Gastroesophageal sphincter (tissue), 4 donors: Measurements from ENCODE around the gene CCL27. TPM values are rescaled to one million over a fixed set of nuclear protein-coding genes. Genes with fewer than 3 reads are reported as not detected.

ENCODE experiments used
- ATAC-seq: fragments of 150-250 bp; one replicate; pipeline ENCODE4 v1.9.1; 2016; ENCODE audit warnings: mild to moderate bottlenecking, moderate library complexity
- H3K27ac ChIP-seq, 4 donors: fragments of 200-600 bp; sonication (generic) in 3 of 4; 1 replicate in 3 of 4; 2 replicates in 1 of 4; pipeline ENCODE4 v1.5.1; 2016 to 2019
- H3K27me3 ChIP-seq: fragments of 200-600 bp; sonication (generic); one replicate; pipeline ENCODE4 v1.5.1; 2019
- H3K36me3 ChIP-seq, 2 donors: fragments of 200-600 bp; sonication (generic); one replicate each; pipeline ENCODE4 v1.5.1; 2019; ENCODE audit warnings: control low read depth in 1 of 2
- H3K4me1 ChIP-seq, 3 donors: fragments of 200-600 bp; sonication (generic); 1 replicate in 2 of 3; 2 replicates in 1 of 3; pipeline ENCODE4 v1.5.1; 2016 to 2019; ENCODE audit warnings: control low read depth in 2 of 3
- H3K4me3 ChIP-seq, 2 donors: fragments of 200-600 bp; sonication (generic); one replicate each; pipeline ENCODE4 v1.5.1; 2019; ENCODE audit warnings: mild to moderate bottlenecking in 1 of 2, moderate library complexity in 1 of 2
- H3K9me3 ChIP-seq, 3 donors: fragments of 200-600 bp; sonication (generic); one replicate each; pipeline ENCODE4 v1.5.1; 2017 to 2019; ENCODE audit warnings: control low read depth in 2 of 3
- EP300 ChIP-seq: sonication (generic); formaldehyde crosslinking; IDR thresholded peaks from one replicate; pipeline ENCODE4 v1.6.1; 2017; ENCODE audit warnings: antibody characterized with exemption, mild to moderate bottlenecking
- POLR2A ChIP-seq, 2 donors: fragments of 450-650 bp; IDR thresholded peaks; one replicate each; pipeline ENCODE4 v1.6.1; 2017; ENCODE audit warnings: antibody characterized with exemption in 2 of 2, mild to moderate bottlenecking in 2 of 2, moderate library complexity in 1 of 2
- POLR2AphosphoS5 ChIP-seq: sonication (generic); formaldehyde crosslinking; IDR thresholded peaks from one replicate; pipeline ENCODE4 v1.6.1; 2017; ENCODE audit warnings: antibody characterized with exemption
- WGBS, 2 donors: methylation state at CpG; one replicate each; pipeline ENCODE4 v1.1.5; 2018; ENCODE audit warnings: low coverage in 1 of 2; 5-methylcytosine and 5-hydroxymethylcytosine counted together
- total RNA-seq, 4 donors: library from RNA; depleted of rRNA; stranded (reverse); fragments of >200 nt; gene quantifications; one replicate each; pipeline ENCODE4 v1.1.0, GENCODE V29; 2016
- TF ChIP-seq, protein P1 (sequence below), 4 experiments: fragments of 200-600 bp in 2 of 4; fragments of 450-650 bp in 2 of 4; sonication (generic) in 1 of 4; IDR thresholded peaks; one replicate each; pipeline ENCODE4 v1.5.1; 2017 to 2019; ENCODE audit warnings: antibody characterized with exemption in 4 of 4, mild to moderate bottlenecking in 2 of 4, moderate library complexity in 2 of 4

CCL27 gene
- total RNA-seq, 4 donors from 2014 or later, result not detected

DNA sequence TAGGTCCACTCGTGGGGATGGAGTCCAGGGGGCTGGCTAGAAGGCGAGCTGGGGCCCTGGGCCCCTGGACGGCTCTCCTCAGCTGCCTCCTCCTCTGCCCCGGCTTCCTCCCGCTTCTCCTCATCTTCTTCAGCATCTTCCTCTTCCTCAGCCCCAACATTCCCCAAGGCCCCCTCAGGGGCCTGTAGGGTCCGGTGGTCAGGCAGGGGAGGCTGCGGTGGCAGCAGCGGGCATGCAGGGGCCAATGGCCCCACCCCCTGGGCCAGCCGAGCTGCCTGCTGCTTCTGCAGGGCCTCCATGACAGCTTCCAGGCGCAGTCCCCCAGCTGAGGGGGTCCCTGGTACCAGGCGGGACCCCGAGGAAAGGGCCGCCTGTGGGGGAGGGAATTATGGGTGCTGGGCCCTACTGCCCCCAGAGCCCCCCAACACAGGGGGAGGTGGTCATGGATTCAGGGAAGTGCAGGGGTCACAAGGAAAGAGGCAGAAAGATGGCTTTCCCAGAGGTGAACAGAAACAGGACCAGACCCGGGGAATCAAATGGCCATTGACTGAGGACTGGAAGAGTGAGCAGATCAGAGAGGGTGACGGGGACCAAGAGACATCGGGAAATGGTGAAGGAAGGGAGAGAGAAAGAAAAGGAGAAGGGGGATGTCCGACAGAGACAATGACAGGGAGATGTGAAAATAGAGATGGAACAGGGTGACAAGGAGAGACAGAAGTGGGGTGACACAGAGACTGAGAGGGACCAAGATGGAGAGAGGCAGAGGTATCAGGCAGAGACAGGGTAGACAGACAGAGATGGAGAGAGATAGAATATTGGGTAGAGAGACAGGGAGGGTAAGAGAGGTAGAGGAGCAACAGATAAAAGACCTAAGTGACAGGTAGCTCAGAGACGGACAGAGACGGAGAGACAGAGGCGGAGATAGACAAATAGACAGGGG is 34.5 kb downstream of the CCL27 start:
- Histone ChIP-seq H3K36me3 (no peaks in the 10 kb centered on the region), H3K9me3 (no peaks in the 10 kb centered on the region), H3K4me1 (peaks cover 0 to 37% (median 11%) of the 10 kb centered on the region in 3 donors), H3K4me3 (peak overlapping the region in 1 of 2 donors; percentile 53), H3K27ac (no peak overlapping the region), H3K27me3 (peaks cover 79% of the 10 kb centered on the region)
- 20 to 23% methylated on average over 4 to 9 of the region's 20 CpGs for WGBS, 2 donors
- TF ChIP-seq POLR2A (IDR thresholded peaks at IDR 0.05), result no peak
- no peak for TF ChIP-seq EP300
- TF ChIP-seq, protein P1, sequence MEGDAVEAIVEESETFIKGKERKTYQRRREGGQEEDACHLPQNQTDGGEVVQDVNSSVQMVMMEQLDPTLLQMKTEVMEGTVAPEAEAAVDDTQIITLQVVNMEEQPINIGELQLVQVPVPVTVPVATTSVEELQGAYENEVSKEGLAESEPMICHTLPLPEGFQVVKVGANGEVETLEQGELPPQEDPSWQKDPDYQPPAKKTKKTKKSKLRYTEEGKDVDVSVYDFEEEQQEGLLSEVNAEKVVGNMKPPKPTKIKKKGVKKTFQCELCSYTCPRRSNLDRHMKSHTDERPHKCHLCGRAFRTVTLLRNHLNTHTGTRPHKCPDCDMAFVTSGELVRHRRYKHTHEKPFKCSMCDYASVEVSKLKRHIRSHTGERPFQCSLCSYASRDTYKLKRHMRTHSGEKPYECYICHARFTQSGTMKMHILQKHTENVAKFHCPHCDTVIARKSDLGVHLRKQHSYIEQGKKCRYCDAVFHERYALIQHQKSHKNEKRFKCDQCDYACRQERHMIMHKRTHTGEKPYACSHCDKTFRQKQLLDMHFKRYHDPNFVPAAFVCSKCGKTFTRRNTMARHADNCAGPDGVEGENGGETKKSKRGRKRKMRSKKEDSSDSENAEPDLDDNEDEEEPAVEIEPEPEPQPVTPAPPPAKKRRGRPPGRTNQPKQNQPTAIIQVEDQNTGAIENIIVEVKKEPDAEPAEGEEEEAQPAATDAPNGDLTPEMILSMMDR (IDR thresholded peaks at IDR 0.05), result no peak
- no peak for TF ChIP-seq POLR2AphosphoS5
- no peak for ATAC-seq

DNA sequence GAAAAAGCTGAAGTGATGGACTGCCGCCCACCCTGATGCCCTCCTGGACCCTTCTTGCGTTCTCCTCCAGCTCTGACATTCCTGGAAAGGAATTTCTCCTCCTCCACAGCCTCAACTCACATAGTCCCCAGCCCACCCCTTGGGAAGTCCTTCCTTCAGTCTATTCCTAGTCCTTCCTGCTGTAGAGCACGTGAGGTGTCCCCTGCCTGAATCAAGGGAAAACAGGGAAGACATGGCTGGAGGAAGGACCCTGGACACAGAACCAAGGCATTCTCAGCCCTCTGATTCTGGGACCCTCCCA is 37.3 kb downstream of the CCL27 start:
- Histone ChIP-seq H3K27ac (no peak overlapping the region), H3K4me3 (no peak overlapping the region), H3K9me3 (no peaks in the 10 kb centered on the region), H3K4me1 (peaks cover 0 to 43% (median 11%) of the 10 kb centered on the region in 3 donors), H3K27me3 (peaks cover 89% of the 10 kb centered on the region), H3K36me3 (no peaks in the 10 kb centered on the region)
- TF ChIP-seq POLR2A (IDR thresholded peaks at IDR 0.05) (no peak), POLR2AphosphoS5 (no peak), EP300 (no peak)
- TF ChIP-seq, protein P1 (IDR thresholded peaks at IDR 0.05), result no peak
- ATAC-seq, result no peak
- 100% methylated on average over 1 of the region's 3 CpGs; no CpG with 5 or more reads in 1 of the 2 donors for WGBS, 2 donors

DNA sequence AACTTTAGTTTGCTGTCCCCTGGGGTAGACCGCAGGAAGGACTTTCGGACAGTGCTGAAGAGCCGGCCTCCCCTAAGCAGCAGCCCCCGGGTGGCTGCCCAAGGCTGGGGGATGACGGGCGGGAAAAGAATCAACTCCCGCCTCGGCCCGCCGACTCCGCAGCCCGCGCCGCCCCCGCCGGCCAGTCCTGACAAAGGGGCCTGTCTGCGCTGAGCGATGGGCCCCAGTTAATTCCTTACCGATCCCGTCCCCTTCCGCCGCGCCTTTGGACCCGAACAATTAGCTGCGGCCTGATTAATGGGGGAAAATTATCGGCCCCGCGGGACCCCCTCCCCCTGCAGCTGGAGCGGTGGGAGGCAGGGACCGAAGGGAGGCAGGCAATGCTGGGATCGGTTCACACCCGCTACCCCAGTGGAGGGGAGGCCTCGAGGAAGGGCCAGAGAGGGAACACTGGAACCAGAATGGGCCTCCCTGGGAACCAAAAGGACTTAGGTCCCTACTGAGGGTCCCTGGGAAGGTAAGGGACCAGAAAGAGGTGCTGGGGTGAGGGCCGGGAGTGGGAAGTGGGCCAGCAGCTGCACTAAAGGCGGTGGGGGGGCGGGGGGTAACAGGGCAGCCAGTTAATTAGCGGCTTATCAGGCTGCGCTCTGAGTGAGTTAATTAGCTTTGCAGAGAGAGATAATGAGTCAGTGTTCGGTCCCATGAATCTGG is 37.8 kb downstream of the CCL27 start:
- Histone ChIP-seq H3K4me1 (peaks cover 0 to 47% (median 12%) of the 10 kb centered on the region in 3 donors), H3K36me3 (no peaks in the 10 kb centered on the region), H3K27me3 (peaks cover 84% of the 10 kb centered on the region), H3K9me3 (no peaks in the 10 kb centered on the region), H3K4me3 (no peak overlapping the region), H3K27ac (no peak overlapping the region)
- 17 to 18% methylated on average over 3 to 7 of the region's 39 CpGs for WGBS, 2 donors
- ATAC-seq, result no peak
- no peak for TF ChIP-seq EP300

DNA sequence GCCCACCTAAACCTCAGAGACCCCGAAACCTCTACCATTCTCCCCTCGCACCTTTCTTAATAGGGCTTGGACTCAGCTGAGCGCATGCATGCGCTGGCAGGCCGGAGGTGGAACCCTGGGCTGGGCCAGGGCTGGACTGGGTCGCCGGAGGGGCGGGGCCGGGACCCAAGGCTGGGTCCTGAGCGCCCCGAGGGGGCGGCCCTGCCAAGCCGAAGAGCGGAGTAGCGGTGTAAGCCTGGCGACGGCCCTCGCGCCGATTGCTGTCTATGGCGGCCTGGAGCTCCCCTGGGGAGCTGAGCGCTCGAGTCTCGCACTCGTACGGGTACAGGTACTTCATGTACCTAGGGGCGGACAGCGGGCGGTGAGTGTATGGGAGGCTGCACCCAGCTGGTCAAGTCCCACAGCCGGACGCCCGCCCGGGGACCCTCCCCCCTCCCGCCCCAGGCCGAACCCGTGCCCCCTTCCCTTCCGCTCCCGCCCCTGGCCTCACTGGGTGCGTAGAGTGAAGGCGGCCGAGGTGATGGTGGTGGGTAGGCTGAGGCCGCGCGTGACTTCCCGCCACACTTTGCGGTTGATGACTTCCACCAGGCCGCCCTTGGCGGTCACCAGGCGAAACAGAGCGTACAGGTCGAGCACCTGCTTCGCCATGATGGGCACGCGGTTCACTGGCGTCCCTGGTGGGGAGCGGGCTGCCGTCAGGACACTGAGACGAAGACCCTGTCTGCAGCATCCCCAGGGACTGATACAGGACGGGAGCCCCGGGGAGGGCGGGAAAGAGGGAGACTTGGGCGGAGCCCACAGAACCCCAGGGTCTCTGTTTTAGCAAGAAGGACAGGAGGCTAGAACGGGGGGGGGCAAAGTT is 38.9 kb downstream of the CCL27 start:
- no peak for TF ChIP-seq EP300
- no peak for TF ChIP-seq POLR2AphosphoS5
- Histone ChIP-seq H3K36me3 (peaks cover 0 to under 1% of the 10 kb centered on the region in 2 donors), H3K4me1 (peaks cover 0 to 48% (median 14%) of the 10 kb centered on the region in 3 donors), H3K27ac (no peak overlapping the region), H3K27me3 (peaks cover 73% of the 10 kb centered on the region), H3K9me3 (no peaks in the 10 kb centered on the region), H3K4me3 (peak overlapping the region in 1 of 2 donors; percentile 4)
- WGBS, 2 donors, result 8 to 17% methylated on average over 1 to 11 of the region's 63 CpGs
- ATAC-seq, result no peak

DNA sequence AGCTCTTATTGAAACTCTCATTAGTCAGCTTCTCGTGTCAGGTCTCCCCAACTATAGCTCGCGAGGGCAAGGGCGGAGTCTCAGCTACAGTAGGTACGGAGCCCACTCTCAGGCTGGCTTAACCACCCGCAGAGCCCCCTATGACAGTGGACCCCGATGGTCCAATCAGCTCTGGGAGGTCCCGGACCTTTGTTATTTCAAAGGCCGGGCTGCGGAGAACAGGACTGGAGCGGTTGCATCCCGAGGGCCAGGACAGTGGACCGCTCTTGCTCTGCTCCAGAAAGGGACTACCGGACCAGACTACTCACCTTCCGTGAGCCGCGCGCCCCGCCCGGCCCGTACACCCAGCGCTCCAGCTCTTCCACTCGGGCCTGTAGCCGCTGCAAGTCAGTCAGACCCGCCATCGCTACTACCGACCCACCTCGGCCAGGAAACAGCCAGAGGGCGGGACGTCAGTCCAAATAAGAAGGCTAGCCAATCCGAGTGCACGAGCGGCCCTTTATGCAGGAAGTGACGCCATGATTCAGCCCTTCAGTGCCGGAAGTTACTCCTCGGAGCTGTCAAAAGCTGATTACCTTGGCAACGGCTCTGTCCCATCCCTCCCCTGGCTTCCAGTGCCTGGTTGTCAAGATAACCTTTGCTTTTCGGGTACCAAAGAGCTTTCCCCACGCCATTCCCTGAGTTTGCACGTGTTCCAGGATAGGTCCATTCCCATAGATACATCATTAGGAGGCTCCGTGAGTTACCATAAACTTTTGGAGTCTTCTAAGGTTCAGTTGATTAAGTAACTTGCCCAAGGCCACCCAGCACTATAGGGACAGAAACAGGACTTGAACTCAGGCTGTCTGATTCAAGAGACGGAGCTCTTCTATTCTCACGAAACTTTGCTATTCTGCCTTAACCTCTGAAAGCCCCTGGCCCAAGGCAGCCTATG is 42.1 kb downstream of the CCL27 start, which contains the start of gene DCTN3:
DCTN3 (minus strand) TSS at position 435 of the 934 bp plus-strand sequence; CDS start at position 404, 31 bp downstream.
- Histone ChIP-seq H3K9me3 (no peaks in the 10 kb centered on the region), H3K36me3 (peaks cover 0 to 34% of the 10 kb centered on the region in 2 donors), H3K27me3 (peaks cover 41% of the 10 kb centered on the region), H3K4me1 (peaks cover 0 to 40% (median 10%) of the 10 kb centered on the region in 3 donors), H3K27ac (peak within 1 kb of the TSS in 3 of 4 donors; percentile 64 to 72 (median 71)), H3K4me3 (peak within 1 kb of the TSS; percentile 62 to 91)
- TF ChIP-seq POLR2AphosphoS5 (peak; percentile 54), POLR2A (IDR thresholded peaks at IDR 0.05) (peak; percentile 27 to 53), EP300 (no peak)
- TF ChIP-seq, protein P1 (IDR thresholded peaks at IDR 0.05), result no peak
- peak; percentile 99 for ATAC-seq
- WGBS, 2 donors, result 10 to 60% methylated on average over 1 to 14 of the region's 43 CpGs
